Kidney (tissue), 14 donors: ENCODE data around the gene MAML2. TPM values are rescaled to one million over a fixed set of nuclear protein-coding genes. Genes with fewer than 3 reads are reported as not detected.
A peak's percentile ranks its signal among the peaks of the same experiment; 100 is the strongest.

Experiments
- DNase-seq, 5 donors: peaks; one replicate each; pipeline ENCODE4 v3.0.0-alpha.2; 2013 to 2020
- FAIRE-seq: peaks from 2 replicates; lab custom pipeline; 2012; peaks lifted over from hg19 to GRCh38; lab: Jason Lieb, UNC
- H3K27ac ChIP-seq, 2 donors: one replicate each; pipeline ENCODE4 v1.7.0; 2013; ENCODE audit warnings: low read depth in 2 of 2, low read length in 2 of 2, inconsistent platforms in 1 of 2
- H3K27me3 ChIP-seq: one replicate; pipeline ENCODE4 v1.7.1; 2013; ENCODE audit warnings: low read length, inconsistent platforms; ENCODE audit not compliant: control insufficient read depth, insufficient read depth
- H3K36me3 ChIP-seq, 3 donors: one replicate each; pipeline versions ENCODE4 v1.7.0 to v1.7.1; 2013; ENCODE audit warnings: low read length in 3 of 3, control low read depth in 1 of 3, inconsistent platforms in 1 of 3; ENCODE audit not compliant: insufficient read depth in 3 of 3, control insufficient read depth in 2 of 3
- H3K4me1 ChIP-seq, 3 donors: one replicate each; pipeline versions ENCODE4 v1.7.0 to v1.7.1; 2013; ENCODE audit warnings: low read length in 3 of 3, inconsistent platforms in 1 of 3, low read depth in 1 of 3; ENCODE audit not compliant: control insufficient read depth in 2 of 3, insufficient read depth in 2 of 3
- H3K4me3 ChIP-seq, 3 donors: one replicate each; pipeline versions ENCODE4 v1.7.0 to v1.8.1; 2013; ENCODE audit warnings: low read length in 3 of 3, control low read depth in 1 of 3, inconsistent platforms in 1 of 3
- H3K9ac ChIP-seq, 3 donors: one replicate each; pipeline versions ENCODE4 v1.7.0 to v1.7.1; 2013; ENCODE audit warnings: low read length in 3 of 3, control low read depth in 1 of 3, inconsistent platforms in 1 of 3
- H3K9me3 ChIP-seq, 3 donors: one replicate each; pipeline versions ENCODE4 v1.7.0 to v1.7.1; 2013; ENCODE audit warnings: low read length in 3 of 3, control low read depth in 1 of 3, inconsistent platforms in 1 of 3; ENCODE audit not compliant: control insufficient read depth in 2 of 3, insufficient read depth in 1 of 3
- CTCF ChIP-seq: IDR thresholded peaks from 3 replicates; pipeline ENCODE4 v1.5.1; 2012; ENCODE audit warnings: mild to moderate bottlenecking, moderate library complexity, borderline replicate concordance; ENCODE audit not compliant: insufficient read depth; ENCODE audit errors: extremely low read depth
- intact Hi-C: fragments of 100-400 bp; cut with DNase I; formaldehyde crosslinking; loops from one replicate; pipeline ENCODE4 v1.11.1; 2022
- polyA plus RNA-seq: library from polyadenylated mRNA; stranded (reverse); fragments of 350-450 nt; fragmentation: Illumina TruSeq; extraction: RNeasy Lipid Tissue Mini Kit (QIAGEN cat#74804); gene quantifications from one replicate; pipeline ENCODE4 v1.2.3, GENCODE V29; 2014; ENCODE audit warnings: low read depth, low replicate concordance; ENCODE audit not compliant: insufficient read depth
- total RNA-seq: library from RNA; stranded (reverse); fragmentation: NEBNext Ultra II Directional; extraction: Animal tissue kit (Norgen Biotek cat#: 25700); gene quantifications from one replicate; pipeline ENCODE4 v1.2.1, GENCODE V29; 2021
- donor health status: control.
- donor health status: control.
- donor health status: control.
- donor health status: control.
- donor health status: control.
- donor health status: DM: yes; HTN: yes; CAD: no.
- donor health status: Normal renal cell carcinoma (clear cell type).

Gene MAML2
- total and polyA plus RNA-seq, 2 donors from 2014 or later = 4.9 to 32.3 TPM

GRCh38 chr11:96311120-96311568 is 31.9 kb downstream of the MAML2 start:
- FAIRE-seq = no peak
- DNase-seq = peak in 2 of 5 donors; percentile 60 to 76
- H3K27ac ChIP-seq = peak overlapping the region; percentile 17 to 71
- no peak overlapping the region for H3K4me3 ChIP-seq
- H3K9ac ChIP-seq = peak overlapping the region in 1 of 3 donors; percentile 9
- no peaks in the 10 kb centered on the region for H3K36me3 ChIP-seq
- intact Hi-C loops = no loop called here
- no peaks in the 10 kb centered on the region for H3K9me3 ChIP-seq
- H3K4me1 ChIP-seq = peaks cover 12 to 32% (median 31%) of the 10 kb centered on the region in 3 donors
- H3K27me3 ChIP-seq = no peaks in the 10 kb centered on the region
- TF ChIP-seq CTCF = no peak

- Histone ChIP-seq H3K9me3 (no peaks in the 10 kb centered on the region), H3K4me1 (peaks cover 12 to 31% (median 29%) of the 10 kb centered on the region in 3 donors), H3K27ac (no peak overlapping the region), H3K36me3 (no peaks in the 10 kb centered on the region), H3K4me3 (no peak overlapping the region), H3K9ac (no peak overlapping the region), H3K27me3 (no peaks in the 10 kb centered on the region)
- TF ChIP-seq CTCF = no peak
- DNase-seq (no peak), FAIRE-seq (no peak)
- intact Hi-C loops = no loop called here
Measured at GRCh38 chr11:96310236-96310635, 32.8 kb downstream of the MAML2 start.

GRCh38 chr11:96309643-96310017 is 33.4 kb downstream of the MAML2 start:
- intact Hi-C loops = no loop called here
- H3K27ac ChIP-seq = no peak overlapping the region
- FAIRE-seq (no peak), DNase-seq (no peak)
- no peak for TF ChIP-seq CTCF
- no peaks in the 10 kb centered on the region for H3K27me3 ChIP-seq
- H3K4me1 ChIP-seq = peaks cover 12 to 31% (median 27%) of the 10 kb centered on the region in 3 donors
- H3K9ac ChIP-seq = no peak overlapping the region
- no peaks in the 10 kb centered on the region for H3K9me3 ChIP-seq
- no peaks in the 10 kb centered on the region for H3K36me3 ChIP-seq
- H3K4me3 ChIP-seq = no peak overlapping the region
